RPMI7951 (cell line): ENCODE measurements around the gene PEAK1. TPM values are rescaled to one million over a fixed set of nuclear protein-coding genes. Genes with fewer than 3 reads are reported as not detected.

Experiments
- DNase-seq: peaks from one replicate; pipeline ENCODE4 v3.0.0-alpha.2; 2012; ENCODE audit warnings: low read depth
- total RNA-seq: library from RNA; depleted of rRNA; stranded (reverse); fragments of >200 nt; shearing (Covaris generic); gene quantifications from 2 replicates; pipeline ENCODE4 v1.2.3, GENCODE V29; 2014

The PEAK1 gene
- total RNA-seq, 1 experiment from 2014 or later: 13.5 TPM

- DNase-seq: no peak
Measured at GRCh38 chr15:77097921-77098320, 322.0 kb downstream of the PEAK1 start.

GRCh38 chr15:77097248-77097721, 322.6 kb downstream of the PEAK1 start:
- peak; percentile 11 for DNase-seq

DNA sequence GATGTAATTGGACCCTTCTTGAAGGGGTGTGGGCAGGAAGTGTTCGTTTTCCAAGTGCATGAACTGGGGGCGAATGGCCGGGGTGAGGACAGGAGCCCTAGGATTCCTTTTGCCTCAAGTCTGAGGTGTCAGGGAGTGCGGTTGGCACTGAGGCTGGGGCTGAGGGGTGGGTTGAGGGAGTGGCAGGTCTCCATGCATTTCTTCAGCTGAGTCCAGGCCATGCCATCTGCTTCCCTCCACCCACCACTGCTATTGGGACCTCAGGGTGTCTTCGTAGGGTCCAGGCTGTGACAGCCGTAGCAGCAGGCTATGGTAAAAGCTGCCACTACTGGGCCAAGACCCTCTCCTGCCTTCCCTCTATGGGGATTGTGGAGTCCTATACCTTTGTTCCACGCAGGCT, 323.4 kb downstream of the PEAK1 start:
- DNase-seq: no peak

- no peak for DNase-seq
Measured at GRCh38 chr15:77096138-77096537, 323.8 kb downstream of the PEAK1 start.

DNA sequence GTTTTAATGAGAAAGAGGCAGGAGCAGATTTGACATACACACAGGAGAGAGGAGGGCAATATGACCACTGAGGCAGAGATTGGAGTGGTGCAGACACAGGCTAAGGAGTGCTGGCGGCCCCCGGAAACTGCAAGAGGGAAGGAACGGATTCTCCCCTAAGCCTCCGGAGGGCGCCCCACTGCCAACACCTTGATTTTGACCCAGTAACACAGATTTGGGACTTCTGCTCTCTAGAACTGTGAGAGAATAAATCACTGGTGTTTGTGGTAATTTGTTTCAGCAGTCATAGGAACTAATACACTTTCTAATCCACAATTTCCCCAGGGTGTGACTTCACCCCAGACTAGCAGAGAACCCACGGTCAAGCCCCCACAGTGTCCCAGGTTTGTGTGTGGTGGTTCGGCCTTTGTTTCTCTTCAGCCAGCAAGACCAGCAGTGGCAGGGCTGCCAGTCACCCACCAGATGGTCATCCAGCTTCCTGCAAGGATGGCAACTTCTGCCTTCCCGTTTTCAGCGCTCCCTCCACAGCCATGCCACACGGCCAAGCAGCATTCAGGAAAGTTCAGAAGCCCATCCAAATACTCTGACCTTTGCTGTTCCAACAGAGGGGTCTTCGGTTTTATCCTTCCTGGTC, 325.4 kb downstream of the PEAK1 start:
- no peak for DNase-seq

GRCh38 chr15:77093436-77093835, 326.5 kb downstream of the PEAK1 start:
- DNase-seq: no peak

GRCh38 chr15:77091097-77091496, 328.8 kb downstream of the PEAK1 start:
- no peak for DNase-seq

DNA sequence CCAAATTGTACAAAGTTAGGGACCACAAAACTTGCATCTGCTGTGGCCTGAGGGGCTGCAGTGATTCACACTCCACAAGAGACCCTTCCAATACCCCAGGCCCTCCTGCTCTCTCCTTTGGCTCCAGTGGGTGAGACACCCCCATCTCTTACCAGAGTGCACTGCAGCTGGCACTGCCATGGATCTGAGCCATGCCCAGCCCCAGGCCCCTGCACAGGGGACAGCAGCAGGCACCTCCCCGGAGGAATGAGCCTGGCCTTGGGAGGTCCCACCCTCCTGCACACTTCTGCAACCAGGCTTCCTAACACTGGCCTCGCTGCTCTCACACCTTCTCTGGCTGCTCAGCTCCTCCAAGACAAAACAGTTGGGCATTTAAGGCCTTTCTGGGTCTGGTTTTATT, 332.7 kb downstream of the PEAK1 start:
- DNase-seq: no peak

DNA sequence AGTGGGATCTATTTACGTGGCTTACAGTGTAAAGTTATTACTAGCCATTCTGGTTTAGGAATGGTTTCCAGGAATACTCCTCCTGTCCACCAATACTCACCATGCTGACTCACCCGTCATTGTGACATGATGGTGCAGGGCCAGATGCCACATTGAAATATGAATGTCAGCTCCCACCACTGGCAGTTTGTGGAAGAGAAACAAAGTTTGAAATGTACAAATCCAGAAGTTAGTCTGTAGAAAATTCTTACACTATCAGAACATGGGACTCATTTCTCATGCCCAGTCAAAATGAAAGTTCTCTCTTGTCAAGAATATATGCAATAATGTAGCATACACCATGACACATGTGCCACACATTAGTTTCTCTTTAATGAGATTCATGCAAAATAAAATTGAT, 334.6 kb downstream of the PEAK1 start:
- peak; percentile 72 for DNase-seq

GRCh38 chr15:77084436-77084835, 335.5 kb downstream of the PEAK1 start:
- DNase-seq: no peak

DNA sequence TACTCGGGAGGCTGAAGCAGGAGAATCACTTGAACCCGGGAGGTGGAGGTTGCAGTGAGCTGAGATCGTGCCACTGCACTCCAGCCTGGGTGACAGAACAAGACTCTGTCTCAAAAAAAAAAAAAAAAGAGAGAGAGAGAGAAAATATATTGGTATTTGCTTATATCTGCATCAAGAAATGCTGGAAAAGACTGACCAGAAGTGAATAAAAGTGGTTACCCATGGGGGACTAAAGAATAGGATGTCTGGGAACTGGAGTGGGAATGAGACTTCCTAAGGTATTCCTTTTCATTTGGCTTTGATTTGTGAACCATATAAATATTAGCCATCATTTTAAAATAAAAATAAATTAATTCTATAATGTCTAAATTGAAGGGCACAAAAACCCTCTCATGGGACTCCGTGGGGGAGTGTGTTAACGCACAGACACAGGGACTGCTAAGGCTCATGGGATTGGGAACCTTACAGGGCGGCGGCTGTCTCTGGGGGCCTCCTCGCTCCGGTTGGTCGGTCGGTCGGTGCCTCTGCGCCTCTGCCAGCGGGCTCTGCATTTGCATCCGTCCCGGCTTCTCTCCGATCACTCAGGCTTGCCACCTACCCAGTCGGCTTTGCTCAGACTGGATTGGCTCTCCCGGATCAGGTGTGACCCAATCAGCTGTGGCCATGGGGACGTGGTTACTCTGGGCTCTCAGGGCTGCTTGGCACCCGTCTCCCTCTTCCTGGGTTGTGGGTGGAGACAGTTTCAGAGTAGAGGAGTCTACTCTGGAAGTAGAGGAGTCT, 336.3 kb downstream of the PEAK1 start:
- peak; percentile 75 for DNase-seq

DNA sequence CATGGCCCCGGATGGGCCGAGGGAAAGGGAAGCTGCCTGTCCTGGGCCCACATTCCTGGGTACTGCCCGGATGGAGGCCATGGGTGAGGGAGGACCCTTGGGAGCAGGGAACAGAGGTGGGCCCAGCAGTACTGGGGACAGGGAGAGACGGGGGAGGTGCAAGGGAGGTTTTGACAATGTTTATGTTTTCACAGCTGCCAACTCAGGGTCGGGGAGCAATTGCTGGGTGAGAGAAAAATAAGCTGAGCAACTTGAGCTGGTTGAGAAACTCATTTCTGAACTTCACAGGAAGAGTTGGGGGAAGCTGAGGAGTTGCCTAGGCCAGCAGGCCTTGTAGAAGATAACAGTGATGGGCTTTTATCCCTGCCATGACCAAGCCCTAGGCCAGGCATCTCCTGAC, 337.9 kb downstream of the PEAK1 start:
- no peak for DNase-seq

DNA sequence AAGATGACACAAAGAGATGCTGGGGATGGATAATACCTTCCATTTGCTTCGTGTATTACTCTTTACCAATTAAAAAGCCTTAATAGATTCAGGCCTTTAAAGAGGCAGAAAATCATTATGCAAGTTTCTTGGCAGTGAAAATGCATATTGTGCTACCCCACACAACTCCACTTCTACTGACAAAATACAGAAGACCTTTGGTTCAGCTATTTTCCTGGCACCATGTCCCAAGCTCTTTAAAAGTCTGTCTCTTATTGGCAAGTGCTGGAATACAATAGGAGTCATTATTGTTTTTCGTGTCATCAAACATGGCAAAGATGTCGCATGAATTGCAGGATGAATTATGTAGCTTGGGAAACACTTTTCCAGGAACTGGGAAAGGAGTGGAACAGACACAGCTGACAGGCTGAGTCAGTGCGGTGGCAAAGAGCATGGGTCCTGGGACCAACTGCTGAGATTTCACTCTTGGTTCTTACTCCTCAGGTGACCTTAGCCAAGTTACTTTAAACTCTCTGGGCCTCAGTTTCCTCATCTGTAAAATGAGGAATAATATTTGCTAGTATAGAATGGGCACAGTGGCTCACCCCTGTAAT, 343.5 kb downstream of the PEAK1 start:
- peak; percentile 5 for DNase-seq

DNA sequence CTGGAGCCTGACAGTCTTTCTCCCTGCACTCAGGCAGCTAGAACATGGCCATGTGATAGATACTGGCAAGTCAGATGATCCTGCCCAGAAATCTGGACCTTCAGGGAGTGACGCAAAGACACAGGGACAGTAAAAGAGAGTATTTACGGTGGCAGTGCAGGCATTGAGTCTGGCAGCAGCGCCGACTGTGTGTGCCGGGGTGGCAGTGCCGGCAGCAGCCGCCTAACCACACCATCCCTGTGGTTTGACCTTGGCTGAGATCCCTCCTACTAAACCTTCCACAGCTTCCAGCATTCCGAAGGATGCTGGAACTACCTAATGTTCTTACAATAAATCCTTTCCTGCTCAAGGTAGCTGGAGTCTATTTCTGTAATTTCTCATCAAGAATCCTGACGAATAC, 344.4 kb downstream of the PEAK1 start:
- DNase-seq: peak; percentile 77

DNA sequence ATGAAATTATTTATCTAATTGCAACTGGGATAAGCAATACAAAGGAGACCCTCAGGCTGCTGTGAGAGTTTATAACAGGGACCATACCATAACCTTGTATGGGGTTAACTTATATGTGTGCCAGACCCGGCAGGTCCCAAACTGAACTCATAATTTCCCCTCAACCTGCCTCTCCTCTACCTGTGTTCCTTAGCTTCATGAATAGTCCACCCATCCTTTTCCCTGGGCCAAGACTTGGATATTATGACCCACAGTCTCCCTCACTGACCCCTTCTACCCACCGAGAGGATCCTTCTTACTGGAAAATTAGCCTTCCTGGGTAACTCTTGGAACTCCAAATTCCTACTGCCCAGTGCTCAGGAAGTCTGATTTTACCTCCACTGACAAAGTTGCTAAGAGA, 345.6 kb downstream of the PEAK1 start:
- DNase-seq: no peak

- DNase-seq: no peak
Measured at GRCh38 chr15:77071305-77072223, 348.3 kb downstream of the PEAK1 start.

DNA sequence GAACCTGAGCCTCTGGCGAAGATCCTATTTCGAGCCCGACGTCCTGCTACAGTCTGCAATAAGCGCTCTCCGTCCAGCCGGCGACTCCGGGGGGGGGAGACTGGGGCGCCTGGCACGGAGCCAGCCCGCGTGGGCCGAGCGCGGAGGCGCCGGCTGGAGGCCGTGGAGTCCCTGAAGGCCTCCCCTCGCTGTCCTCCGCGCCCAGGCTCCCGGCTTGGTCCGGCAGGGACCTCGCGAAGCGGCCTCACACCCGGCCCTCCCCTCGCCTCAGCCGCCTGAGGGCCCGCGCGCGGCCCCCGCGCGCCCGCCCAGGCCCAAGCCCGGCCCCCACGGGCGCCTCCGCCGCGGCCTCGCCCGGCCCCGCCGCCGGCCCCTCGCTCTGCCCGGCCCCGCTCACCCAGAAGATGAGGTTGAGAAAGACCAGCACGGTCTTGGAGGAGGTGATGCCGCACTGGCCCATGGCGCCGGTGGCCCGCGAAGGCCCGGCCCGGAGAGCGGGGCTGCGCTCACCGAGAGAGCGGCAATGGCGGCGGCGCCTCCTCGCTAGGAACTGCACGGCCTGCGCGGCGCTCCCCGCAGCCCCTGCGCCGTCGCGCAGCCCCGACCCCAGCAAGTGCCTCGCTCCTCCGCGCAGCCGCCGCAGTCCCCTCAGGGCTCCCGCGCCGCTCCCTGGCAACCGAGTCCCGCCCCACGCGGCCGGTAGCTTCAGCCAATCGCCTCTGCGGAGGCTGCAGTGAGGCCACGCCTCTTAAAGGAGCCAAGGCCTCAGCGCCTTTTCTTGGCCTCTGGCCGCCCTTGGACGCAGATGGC, 349.2 kb downstream of the PEAK1 start, which contains the start of gene TSPAN3:
TSS of gene TSPAN3 (minus strand) at position 615 of the 810 bp plus-strand sequence. CDS start at position 460, 155 bp downstream.
- DNase-seq: peak; percentile 90

- no peak for DNase-seq
Measured at GRCh38 chr15:77070180-77070494, 349.8 kb downstream of the PEAK1 start.

- DNase-seq: peak; percentile 4
Measured at GRCh38 chr15:77069521-77070121, 350.3 kb downstream of the PEAK1 start.

DNA sequence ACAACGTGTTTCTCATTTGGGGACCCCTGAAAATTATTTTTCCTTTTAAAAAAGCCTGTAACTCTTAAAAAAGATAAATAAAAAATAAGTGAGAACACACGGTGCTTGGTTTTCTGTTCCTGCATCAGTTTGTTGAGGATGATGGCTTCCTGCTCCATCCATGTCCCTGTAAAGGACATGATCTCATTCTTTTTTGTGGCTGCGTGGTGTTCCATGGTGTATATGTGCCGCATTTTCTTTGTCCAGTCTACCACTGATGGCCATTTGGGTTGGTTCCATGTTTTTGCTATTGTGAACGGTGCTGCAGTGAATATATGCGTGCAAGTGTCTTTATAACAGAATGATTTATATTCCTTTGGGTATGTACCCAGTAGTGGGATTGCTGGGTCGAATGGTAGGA, 351.3 kb downstream of the PEAK1 start:
- no peak for DNase-seq
